Pons (tissue), 1 donor: ENCODE measurements around the gene KCNQ2.

ENCODE experiments used
- DNase-seq: peaks from one replicate; pipeline ENCODE4 v3.0.0-alpha.2; 2016; ENCODE audit warnings: low spot score

The KCNQ2 gene

DNA sequence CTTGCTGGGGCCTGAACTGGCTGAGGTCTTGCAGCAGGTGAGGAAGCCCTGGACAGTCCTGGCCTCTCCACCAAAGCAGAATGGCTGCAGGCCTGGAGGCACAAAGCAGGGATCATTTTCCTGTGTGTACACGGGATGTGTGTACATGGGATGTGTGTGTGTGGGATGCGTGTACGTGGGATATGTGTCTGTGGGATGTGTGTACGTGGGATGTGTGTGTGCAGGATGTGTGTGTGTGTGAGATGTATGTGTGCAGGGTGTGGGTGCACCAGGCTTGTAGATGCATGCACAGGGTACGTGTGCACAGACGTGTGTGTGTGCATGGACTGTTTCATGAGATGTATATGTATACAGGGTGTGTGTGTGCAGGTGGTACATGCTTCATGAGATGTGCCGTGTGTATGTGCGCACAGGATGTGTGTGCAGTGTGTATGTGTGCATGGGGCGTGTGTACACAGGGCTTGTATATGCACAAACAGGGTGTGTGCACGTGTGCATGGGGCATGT lies 103.4 kb downstream of the KCNQ2 start:
- DNase-seq, result no peak

DNA sequence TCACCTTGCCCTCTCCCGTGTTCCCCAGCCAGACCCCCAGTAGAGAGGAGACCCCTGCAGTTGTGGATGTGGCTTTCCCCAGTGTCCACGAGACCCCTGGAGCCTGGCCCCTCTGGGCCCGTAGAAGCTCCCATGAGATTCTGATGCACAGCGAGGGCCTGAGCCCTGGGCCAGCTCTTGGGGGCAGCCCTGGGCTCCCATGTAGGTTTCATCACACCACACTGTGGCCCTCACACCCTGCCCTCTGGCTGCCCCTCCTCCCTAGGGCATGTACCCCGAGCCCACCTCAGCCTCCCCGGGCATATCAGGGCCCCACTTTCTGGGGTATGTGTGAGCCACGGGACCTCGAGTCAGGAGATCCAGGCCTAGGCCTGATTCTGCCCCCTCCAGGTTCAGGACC lies 104.3 kb downstream of the KCNQ2 start:
- no peak for DNase-seq

DNA sequence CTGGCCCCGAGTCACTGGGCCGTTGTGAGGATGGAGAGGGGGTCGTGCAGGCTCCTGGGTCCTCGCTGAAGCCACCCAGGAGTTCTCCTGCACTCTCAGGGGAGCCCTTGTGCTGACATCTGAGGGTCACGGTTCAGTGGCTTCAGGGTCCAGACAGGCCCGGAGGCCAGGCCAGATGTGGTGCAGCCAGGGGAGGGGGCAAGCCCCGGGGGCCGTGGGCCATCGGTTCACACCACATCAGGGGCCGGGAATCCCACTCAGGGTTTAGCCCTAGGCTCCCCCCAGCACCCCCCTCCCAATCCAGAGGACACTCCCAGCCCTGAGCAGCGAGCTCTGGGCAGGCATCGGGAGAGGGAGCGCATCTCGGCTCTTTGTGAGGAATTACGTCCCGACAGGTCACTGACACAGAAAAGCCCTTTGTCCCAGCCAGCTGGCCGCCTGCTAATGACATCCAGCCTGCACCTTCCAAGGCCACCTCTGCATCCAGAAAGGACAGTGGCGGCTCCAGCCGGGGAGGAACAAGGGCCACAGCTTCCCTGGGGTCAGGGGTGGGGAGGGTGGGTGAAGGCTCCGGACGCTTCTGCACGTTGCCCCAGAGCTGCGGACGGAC lies 104.9 kb downstream of the KCNQ2 start:
- no peak for DNase-seq

DNA sequence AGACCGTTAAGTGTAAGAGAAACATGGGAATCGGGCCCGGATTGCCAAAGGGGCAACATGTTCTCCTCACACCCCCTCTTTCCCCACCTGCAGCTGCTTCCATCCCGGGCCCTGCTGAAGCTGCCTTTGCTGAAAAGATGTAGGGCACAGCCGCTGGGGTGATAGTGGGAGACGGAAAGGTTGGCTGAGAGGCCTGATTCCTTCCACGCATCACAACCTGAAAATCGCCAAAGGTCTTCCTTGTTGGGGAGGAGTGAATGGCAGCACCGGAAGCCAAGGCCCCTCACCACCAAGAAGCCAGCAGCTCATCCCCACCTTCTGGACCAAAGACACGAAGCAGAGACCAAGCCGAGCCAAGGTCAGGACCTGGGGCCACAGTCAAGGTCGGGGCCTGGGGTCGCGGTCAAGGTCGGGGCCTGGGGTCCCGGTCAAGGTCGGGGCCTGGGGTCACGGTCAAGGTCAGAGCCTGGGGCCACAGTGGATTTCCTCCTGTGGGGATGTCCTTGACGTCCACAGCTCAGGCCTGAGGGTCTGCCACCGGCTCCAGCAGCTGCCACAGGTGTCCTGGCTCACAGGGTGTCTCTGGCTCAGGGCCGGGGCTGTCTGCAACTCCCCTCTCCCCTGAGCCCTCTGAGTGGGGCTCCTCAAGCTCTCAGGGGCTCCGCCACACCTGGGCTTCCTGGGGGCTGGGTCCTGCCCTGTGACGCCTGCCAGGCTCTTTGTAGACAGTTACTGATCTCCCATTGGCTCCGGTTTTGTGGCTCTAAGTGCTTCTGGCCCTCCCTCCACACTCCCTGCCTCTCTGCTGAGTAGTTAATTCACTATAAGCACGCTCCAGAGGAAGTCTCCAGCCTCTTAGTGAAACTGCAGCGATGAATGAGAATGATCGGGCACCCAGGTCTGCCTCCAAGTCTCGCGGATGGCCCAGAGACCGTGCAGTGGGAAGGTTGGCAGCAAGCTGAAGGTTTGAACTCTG lies 105.8 kb downstream of the KCNQ2 start:
- DNase-seq, result no peak

DNA sequence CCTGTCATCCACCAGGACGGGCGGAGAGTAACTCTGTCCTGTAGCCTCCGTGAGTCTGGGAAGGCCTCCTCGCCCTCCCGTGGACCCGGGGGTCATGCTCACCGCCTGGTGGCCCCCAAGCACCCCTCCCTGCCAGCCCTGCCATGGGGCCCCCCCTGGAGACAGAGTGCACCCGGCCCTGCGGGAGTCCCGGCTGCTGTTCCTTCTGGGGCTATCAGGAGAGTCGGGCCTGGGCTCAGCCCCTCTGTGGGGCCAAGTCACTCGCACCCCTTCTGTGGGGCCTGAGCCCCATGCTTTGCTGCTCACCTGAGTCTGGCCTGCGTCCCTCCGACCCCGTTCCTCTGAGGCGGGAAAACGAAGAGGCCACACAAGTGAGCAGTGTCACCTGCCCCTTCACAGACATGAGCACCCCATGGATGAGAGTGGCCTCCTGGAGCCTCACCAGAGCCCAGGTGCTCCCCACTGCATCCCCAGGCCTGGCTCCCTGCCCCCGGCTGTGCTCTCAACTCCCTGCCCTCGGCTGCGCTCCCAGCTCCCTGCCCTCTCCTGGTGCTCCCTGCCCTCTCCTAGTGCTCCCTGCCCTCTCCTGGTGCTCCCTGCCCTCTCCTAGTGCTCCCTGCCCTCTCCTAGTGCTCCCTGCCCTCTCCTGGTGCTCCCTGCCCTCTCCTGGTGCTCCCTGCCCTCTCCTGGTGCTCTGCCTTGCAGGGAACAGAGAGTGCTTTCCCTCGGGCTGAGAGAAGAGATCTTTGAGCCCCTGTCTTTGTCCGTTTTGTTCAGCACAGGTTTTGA lies 106.7 kb downstream of the KCNQ2 start:
- DNase-seq, result no peak

GRCh38 chr20:63364801-63365585 lies 107.5 kb downstream of the KCNQ2 start:
- no peak for DNase-seq

- DNase-seq, result no peak
Observed at GRCh38 chr20:63363981-63364561, 108.4 kb downstream of the KCNQ2 start.

GRCh38 chr20:63363013-63363957 lies 109.2 kb downstream of the KCNQ2 start:
- no peak for DNase-seq

DNA sequence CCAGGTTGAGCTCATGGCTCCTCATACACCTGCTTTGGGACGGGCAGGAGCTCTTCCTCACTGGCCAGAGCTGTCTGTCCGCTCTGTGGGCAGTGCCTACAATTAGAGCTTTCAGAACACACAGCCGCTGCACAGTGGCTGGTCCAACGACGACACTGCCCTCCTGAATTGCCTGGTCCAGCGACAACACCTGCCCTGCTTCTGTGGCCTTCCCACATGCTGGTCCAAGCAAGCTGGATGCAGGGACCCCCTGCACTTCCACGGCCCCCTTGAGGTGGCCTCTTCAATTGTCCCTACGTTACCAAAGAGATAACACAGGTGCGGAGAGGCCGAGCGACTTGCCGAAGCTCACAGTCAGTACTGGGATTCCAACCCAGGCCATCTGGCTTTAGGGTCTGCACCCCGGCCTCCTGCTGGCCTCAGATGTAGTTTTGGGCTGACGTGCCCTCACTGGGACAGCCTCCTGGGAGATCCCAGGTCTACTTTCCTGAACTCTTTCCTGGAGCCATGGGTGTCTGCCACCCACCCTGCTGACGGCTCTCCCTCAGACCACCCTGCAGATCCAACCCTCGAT lies 109.9 kb downstream of the KCNQ2 start:
- DNase-seq, result no peak

DNA sequence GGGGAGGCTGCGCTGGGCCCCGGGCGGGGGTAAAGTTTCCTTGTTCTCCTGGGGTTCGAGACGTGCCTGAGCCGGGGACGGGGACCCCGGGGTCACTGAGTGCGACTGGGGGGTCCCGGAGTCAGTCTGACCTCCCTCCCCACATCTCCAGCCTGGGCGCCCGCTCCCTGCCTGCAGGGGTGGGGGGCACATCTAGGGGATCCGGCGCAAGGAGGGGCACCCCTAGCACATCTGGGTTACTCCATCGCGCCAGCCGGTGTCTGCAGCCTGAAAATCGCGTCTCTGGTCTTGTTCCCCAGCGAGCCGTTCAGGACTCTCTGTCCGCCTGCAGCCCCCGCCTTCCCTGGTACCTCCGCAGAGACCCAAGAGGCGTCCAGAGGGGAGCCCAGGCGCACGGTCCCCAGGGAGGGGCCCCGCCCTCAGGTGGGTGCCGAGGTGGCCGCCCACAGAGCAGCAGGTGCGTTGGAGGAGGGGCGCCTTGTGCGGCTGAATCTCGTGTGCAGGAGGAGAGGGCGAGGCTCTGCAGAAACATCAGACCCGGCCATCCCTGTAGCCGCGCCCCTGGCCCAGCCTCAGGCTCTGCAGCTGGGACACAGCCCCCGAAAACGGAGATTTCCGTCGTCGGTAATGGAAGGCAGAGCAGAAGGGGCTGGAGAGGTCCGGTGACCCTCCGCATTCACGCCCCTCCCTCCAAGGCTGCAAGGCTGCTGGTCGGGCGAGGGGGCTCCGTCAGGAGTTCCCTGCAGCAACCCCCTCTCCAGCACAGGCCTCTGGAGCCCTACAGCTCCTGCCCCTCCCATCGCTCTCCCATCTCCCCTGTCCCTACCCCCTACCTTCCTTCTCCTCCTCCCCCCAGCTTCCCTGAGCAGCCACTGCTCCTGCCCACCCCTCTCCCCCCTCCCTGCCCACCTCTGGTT lies 110.7 kb downstream of the KCNQ2 start:
- DNase-seq, result no peak

GRCh38 chr20:63360850-63361518 lies 111.5 kb downstream of the KCNQ2 start, which contains the start of gene CHRNA4:
Gene CHRNA4 (minus strand): TSS chr20:63361349. CDS start chr20:63361165, 184 bp downstream.
- DNase-seq, result no peak

- no peak for DNase-seq
Observed at GRCh38 chr20:63359937-63360849, 112.3 kb downstream of the KCNQ2 start.

DNA sequence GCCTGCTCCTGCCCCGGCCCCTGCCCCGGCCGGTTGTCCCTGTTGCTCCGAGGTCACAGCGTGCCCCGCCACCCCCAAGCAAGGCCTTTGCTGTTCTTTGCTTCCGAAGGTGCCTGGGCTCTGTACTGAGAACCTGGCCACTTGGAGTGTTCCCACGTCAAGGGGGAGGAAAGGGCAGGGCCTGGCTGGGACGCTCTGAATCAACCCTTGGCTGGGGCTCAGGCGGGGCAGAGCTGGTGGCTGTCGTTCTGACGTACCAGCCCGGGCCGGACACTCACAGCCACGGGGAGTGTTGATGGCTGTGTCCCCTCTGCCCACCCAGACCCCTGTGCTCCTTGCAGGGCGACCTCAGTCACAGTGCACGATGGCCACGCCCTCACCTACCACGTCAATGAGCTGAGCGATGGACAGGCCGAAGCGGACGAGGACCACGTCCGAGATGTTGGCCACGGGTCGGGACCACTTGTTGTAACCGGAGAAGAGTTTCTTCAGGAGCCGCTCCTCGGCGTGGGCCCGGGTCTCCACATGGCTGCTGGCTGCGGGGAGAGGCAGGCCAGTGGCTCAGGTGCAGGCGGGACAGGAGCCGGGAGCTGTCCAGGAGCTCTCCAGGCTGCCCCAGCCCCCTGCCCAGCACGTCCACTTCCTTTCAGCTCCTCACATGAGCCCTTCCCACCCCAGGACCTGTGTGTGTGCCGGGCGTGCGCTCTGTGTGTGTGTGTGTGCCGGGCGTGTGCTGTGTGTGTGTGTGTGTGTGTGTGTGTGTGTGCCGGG lies 113.1 kb downstream of the KCNQ2 start:
- no peak for DNase-seq

DNA sequence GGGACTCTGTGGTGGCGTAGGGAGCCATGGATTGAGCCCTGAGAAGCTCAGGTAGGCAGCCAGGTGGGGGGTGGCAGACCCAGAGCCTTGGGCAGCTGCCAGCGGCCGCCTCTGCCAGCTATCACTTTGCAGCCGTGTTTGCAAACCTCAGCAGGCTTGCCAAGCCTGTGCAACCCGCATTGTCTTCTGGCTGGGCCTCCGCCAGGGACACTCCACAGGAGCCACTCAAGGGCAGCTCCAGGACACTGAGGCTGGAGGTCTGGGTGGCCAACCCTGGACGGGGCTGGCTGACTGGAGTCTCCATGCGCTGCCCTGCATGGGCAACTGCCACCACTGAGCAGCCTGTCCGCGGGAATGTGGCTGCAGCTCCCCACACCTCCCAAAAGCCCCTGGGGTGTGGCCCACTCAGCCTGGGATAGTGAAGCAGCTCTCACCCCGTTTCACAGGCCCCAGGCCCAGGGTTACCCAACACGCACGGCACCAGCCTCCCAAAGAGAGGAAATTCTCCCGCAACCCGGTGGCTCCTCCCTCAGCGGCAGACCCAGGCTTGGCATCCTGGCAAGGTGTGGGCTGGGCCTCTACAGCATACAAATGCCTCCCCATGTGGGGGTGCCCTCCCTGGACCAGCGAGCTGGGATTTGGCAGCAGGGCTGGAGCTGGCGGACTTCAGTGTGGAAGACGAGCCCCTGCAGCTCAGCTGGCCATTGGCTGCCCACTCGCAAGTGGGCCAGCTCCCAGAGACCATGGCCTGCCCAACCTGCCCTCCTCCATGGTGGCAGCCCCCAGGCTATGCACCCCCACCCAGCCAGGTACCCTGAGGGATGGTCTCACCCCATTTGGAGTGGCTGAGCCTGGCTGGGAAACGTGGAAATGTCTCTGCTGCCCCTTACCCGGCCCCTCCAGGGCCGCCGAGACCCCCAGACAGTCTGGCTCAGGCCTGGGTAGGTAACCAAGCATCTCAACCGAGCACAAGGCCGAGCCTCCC lies 114.2 kb downstream of the KCNQ2 start:
- DNase-seq, result no peak
